HG03571 (cell line): ENCODE measurements around the gene MINAR1.

Source experiments
- ATAC-seq: cut with Tn5 transposase; IDR thresholded peaks from one replicate; pipeline ENCODE4 v1.9.1; 2021; ENCODE audit not compliant: unreplicated experiment

The MINAR1 gene

DNA sequence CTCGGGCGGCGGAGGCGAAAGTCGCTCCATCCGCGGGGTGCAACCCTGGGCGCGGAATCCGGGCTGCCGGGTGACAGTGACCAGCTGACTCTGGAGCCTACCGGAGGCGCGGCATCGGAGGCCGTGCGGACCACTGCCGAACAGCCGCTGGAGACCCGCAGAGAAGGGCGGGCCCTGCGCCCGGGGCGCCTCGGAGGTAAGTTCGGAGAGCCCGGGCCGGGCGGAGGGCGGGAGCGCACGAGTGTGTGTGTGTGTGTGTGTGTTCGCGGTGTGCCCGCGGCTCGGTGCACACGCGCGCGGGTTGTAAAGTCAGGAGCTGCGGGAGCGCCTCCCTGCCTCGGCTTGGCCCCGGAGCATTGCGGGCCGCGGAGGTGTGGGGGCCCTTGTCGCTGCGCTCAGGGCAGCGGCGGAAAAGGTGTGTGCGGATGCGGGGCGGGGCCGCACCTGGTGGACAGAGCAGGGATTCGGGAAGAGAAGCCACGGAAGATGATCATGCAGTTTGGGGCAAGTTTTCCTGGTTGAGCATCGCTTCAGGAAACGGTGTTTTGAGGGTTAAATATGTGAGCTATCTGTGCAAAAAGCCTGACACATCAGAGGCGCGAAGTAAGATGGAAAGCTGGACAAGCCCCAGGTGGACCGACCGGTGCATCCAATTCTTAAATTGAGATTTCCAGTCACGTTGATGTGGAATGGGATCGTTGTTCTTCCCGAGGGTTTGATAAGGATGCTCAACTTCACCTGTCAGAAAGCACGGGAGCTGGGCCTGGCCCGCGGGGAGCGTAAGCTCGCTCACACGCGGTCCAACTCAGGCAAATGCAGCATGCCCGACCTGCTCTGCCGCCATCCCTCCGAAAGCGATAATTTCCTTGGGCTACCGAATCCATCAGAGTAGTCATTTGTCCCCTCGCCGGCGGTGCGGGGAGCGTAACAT is 474 bp downstream of the MINAR1 start:
- no peak for ATAC-seq

DNA sequence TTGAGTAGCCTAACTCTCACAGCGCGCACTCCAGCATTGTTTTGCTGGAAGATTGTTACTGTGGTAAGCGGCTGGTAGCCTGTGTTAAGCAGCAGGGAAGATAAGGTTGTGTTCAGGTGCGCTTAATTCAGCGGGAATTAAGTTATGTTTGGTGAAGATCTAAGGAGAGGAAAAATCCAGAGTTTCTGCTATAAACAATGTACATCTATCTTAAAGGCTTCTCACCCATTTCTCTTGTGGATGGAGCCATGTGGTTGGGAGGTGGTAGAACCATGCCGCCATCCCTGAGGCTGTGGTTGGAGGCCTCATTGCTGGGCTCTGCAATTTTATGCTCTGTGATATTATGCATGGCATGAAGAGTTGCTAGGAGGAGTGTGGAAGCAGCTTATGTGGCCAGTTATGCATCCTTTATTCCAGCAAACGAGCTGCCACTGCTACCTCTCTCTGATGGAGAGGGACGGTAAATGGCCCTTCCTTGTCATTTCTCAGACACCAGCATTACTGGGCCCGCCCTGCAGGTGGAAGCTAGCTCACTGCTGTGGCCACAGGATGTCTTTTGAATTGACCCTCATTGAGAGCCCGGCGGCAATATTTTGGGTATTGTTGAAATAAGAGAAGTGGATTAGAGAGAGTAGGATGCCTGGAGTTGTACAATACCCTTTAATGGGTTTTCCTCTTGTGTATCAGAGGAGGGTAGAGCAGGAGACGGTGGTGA is 1.3 kb downstream of the MINAR1 start:
- no peak for ATAC-seq

DNA sequence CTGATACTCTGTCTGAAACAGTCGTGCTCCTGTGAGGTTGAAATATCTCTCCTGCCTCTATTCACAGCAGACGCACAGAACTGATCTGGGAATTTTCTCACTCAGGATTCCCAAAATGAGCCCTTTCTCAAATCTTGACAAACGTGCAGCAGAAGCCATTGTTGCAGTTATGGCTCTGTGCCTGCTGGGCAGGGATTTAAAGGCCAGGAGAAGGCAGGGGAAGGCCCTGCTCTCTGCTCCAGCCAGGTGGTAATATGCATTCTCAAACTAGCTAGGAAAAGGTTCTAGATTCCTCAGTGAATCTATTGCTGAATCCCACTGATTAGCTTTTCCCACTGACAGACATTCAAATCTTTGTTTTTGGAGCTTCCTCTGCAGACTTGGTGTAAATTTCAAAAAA is 2.2 kb downstream of the MINAR1 start:
- ATAC-seq = no peak

DNA sequence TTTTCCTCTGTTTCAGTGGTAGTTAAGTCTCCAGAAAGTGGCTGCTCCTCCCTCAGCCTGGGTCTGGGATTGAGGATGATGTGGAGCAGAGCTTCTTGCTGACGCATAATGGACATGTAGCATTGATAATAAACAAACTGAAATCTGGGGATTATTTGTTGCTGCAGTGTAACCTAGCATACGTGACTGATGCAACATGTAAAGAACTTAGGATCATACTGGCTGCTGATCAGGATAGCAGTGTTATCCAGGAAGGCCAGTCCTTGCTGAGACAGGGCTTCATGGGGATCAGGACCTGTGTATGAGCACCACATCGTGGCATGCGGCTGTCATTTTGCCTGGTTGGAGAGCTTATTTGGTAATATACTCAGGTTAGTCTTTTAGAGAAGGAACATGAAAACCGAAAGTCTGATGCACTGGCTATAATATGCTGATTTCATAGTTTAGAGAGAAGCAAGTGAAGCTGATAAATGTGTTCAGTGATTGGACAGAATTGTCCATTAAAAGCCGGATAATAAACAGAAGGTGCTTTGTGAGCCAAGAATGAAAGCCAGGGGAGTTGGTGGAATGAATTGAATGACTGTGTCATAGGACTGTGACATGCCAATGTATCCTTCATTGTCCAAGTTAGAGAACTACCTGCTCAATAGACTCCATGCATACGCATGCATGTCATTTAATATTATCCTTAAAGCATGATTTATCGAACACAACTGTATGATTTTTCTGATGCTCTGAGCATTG is 4.1 kb downstream of the MINAR1 start:
- no peak for ATAC-seq

DNA sequence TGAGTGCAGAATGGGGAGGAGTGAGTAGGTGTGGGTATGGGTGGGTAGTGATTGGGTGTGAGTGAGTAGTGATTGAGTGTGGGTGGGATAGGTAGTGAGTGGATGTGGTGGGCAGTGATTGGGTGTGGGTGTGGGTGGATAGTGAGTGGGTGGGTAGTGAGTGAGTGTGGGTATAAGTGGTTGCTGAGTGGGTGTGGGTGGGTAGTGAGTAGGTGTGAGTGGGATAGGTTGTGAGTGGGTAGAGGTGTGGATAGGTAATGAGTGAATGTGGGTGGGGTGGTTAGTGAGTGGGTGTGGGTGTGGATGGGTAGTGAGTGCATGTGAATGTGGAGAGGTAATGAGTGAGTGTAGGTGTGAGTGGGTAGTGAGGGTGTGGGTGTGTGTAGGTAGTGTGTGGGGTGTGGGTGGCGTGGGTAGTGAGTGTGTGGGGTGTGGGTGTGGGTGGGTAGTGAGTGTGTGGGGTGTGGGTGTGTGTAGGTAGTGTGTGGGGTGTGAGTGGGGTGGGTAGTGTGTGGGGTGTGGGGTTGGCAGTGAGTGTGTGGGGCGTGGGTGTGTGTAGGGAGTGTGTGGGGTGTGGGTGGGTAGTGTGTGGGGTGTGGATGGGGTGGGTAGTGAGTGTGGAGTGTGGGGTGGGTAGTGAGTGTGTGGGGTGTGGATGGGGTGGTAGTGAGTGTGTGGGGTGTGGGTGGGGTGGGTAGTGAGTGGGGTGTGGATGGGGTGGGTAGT is 5.3 kb downstream of the MINAR1 start:
- ATAC-seq = no peak

DNA sequence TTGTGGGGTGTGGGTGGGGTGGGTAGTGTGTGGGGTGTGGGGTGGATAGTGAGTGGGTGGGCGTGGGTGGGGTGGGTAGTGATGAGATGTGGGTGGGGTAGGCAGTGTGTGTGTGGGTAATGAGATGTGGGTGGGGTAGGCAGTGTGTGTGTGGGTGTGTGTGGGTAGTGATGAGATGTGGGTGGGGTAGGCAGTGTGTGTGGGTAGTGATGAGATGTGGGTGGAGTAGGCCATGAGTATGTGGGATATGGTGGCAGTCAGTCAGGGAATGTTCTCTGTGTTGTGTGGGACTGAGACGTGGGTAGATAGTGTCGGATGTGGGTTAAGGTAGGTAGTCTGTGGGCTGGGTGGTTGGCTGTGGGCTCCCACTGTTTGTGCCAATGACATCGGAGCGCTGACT is 7.1 kb downstream of the MINAR1 start:
- ATAC-seq = no peak

DNA sequence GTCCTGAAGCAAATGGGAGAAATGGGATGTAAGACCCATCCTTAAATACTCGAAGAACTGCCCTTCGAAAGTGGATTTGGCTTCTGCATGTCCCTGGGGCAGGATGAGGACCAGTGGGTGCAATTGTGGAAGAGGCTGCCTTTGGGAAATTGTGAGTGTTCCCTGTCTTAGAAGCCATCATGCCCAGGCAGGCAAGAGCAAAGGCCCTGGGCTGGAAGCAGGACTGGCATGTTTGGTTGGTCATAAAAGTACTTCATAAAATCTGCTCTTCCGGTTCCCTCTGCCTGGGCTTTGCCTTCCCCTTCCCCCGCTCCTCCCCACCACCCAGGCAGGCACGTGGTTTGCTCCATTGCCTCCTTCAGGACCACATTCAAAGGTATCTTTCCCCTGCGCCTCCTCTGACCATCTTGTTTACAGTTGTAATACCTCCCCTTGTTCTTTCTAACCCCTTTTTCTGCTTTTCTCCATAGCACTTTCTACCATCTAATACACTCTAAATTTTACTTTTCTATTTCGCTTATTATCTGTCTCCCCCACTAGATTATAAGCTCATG is 8.3 kb downstream of the MINAR1 start:
- no peak for ATAC-seq

DNA sequence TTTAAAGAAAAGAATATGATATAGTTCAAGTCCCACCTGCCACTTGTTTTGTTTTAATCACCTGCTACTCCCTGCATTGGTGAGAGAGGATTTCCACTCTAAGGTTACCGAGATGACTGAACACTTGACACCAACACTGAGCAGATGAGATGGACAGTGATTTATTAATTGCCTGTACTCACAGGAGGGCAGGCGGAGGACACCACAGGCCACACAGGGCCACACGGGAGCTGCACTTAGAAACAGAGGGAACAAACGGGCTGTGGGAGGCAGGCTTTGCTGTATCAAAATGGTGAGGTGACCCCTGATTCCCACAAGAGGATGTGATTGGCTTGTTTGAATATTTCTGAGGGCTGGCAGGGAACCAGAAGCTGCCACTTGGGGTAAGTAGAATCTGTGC is 10.8 kb downstream of the MINAR1 start:
- ATAC-seq = no peak

DNA sequence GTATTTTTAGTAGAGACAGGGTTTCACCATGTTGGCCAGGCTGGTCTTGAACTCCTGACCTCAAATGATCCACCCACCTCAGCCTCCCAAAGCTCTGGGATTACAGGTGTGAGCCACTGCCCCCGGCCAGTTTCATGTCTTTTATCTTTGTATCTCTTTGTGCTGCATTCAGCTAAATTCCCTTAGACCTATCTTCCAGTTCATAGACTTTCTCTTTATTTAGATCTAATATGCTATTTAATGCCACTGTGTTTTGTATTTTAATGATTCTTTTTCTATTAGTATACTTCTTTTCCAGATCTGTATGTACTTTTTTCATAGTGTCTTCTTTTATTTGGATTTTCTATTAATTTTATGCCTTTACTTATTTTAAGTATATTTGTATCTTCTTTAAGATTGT is 14.9 kb downstream of the MINAR1 start:
- ATAC-seq = no peak

DNA sequence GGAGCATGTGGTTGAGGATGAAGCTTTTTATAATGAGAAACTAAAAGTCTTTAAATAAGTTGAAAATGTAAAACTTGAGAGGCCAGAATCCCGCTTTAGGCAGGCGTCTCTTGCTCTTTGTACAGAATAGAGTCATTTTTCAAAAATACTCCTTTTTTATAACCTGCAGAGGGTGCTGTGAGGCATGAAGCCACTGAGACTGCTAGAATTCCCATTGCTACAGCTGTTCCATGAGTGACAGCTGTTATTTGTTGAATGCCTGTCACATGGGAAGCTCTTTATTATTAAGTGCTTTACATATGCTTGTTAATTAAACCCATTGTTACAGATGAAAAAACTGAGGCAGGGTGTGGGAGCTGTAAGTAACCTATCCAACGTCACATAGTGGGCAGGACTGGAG is 18.5 kb downstream of the MINAR1 start:
- ATAC-seq = no peak

DNA sequence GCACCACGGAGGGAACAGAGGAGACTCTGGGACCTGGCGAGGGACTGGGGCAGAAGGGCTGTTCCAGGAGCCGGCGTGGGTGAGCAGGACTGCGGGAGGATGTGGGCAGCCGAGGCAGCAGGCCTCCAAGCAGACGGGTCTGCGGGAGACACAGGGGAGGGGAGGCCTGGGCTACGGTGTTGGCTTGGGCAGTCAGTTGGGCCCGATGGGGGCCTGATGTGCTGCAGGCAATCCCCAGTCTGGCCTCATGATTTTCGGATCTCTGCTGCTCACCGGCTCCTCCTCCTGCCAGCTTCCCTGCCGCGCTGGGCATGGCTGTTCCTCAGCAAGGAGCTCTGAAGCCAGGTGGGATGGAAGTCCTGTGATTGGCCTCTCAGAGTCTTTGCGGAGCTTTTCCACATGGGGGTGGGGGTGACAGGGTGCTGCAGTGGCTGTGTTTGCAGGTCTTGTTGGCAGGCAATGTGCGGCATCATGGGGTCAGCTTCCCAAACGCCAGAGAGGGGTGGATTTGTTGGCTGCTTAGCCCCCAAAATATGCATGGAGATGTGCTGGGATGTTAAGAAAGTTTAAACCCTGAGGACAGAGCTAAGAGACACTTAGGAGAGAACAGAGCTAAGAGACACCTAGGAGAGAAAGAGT is 19.3 kb downstream of the MINAR1 start:
- no peak for ATAC-seq

DNA sequence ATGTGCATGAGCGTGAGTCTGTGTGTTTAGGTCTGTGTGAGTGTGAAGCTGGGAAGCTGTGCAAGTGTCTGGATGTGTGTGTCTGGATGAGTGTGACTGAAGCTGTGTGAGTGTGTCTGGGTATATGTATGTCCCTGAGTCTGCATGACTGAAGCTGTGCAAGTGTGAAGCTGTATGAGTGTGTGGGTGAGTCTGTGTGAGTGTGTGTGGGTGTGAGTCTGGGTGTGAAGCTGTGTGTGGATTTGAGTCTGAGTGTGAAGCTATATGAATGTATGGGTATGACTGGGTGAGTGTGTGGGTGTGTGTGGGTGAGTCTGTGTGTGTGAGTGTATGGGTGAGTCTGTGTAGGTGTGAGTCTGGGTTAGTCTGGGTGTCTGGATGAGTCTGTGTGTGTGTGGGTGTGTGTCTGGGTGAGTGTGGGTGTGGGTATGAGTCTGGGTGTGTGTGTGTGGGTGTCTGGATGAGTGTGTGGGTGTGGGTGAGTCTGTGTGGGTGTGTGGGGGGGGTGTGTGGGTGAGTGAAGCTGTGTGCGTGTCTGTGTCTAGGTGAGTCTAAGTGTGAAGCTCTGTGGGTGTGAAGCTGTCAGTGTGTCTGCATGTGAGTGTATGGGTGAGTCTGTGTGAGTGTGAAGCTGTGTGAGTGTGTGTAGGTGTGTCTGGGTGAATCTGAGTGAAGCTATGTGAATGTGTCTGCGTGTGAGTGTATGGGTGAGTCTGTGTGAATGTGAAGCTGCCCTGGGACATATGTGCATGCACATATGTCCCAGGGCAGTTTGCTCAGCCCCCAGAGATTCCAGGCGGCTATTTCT is 20.3 kb downstream of the MINAR1 start:
- no peak for ATAC-seq

DNA sequence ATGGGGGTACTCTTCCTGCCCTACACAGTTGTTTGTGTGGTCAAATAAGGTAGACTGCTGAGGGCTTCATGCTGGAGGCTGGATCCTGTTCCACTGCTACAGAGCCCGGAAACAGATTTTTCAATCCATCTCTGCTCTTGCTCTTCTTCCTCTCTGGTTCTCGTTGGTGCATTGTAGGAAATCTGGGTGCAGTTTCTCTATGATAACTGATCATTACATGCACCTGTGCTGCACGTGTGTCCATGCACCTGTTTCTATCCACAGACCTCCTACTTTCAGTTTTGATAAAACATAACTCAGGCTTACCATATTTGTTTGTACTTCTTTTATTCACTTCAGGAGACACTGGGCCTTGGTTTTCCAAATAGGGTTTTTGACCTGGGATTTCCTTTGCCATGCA is 21.3 kb downstream of the MINAR1 start:
- ATAC-seq = no peak

DNA sequence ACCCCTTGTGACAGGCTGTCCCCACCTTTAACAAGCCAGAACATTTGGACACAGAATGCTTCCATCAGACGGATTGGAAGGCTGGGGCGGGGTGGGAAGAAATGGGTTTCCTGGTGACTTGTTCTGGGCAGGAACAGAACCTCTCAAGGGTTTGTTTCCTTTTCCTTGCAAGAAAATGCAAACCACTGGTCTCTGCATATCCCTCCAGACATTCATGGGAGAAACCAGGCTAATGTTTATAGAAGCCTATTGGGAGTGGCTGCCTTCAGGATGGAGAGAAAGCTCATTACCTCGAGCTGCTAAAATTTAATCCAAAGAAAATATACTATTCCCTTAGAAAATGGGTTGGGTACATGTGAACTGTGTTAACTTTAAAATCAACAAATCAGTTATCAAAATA is 21.9 kb downstream of the MINAR1 start:
- no peak for ATAC-seq

DNA sequence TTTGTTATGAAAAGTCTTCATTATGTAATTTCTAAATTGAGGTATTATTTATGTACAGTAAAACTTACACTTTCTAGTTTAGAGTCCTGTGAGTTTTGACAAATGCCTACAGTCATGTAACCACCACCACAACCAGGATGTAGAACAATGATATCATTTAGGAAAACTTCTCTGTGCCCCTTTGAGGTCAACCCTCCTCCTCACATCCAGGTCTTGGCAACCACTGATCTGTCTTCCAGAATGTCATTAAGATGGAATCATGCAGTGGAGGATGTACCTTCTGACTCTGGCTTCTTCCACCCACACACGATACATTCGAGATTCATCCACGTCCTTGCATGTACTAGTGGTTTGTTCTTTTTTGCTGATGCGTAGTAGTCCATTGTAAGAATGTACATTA is 23.2 kb downstream of the MINAR1 start:
- no peak for ATAC-seq

DNA sequence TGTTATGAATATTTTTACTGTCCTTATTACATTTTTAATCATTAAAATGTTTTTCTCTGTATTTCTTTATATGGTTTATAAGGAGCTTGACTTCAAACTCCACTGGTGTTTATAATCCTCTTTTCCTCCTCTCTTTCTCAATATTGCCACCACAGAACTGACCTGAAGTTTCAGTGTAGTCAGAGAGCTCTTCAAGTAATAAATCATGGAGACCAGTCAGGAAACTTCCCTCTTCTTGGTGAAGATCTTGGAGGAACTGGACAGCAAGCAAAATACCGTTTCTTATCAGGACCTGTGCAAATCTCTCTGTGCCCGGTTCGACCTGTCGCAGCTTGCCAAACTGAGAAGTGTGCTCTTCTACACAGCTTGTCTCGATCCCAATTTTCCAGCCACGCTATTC is 23.8 kb downstream of the MINAR1 start:
- no peak for ATAC-seq

DNA sequence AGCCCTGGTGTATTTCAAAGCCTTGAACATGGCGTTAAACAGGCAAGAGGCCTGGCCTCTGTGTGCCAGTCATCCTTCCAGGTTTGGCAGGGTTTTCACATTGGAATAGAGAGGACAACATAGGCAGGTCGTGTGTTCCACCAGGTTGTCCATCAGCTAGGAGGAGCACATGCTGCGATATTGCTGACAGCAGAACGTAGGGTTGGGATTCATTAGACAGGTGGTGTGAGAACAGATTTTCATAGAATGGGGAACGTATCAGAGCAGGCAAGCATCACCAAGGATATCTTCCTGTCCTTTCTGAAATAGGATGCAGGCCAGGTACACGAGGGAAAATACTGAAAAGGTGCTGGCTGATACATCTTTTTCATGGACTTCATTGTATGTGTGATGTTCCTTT is 26.4 kb downstream of the MINAR1 start:
- no peak for ATAC-seq

DNA sequence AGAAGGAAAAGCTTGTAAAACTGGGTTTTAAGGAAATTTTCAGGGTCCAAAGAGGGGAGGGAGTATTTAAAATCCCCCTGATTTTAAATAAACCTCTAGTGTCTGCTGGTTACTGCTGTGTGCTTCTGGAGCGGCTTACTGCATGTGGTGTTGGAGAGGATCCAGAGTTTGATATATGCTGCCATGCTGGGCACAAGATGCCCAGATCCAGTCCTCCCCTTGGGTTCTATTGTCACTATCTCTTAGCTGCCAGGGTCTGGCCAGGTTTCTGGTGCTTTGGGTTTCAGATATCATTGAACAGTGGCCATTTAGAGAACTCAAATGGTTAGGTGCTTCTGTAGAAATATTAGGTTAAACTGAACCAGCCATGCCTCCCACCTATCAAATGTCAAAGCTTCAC is 27.5 kb downstream of the MINAR1 start:
- ATAC-seq = no peak

DNA sequence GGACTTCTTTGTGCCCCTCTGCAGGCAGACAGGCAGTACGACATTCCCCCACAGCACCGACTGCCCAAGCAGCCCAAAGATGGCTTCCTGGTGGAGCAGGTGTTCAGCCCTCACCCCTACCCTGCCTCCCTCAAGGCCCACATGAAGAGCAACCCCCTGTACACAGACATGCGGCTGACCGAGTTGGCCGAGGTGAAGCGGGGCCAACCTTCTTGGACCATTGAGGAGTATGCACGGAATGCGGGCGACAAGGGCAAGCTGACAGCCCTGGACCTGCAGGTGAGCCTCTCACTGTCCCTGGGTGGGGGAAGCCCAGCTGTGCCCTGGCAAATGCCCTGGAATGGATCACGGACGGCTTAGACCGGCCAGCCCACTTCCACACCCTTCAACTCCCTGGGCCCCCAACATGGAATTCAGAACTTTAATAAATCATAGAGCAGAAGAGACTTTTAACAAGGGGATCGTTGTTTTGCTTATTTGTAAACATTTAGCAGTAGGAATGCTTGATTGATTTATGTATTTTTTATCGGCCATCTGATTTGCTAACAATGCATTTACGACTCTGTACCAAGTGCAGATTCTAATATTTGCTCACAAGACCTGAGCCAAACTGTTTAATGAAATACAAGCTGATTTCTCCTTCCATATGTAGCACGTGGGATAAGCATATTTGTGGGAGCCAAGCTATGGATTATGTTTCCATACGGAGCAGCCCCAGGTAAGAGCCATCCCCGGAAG is 31.1 kb downstream of the MINAR1 start:
- ATAC-seq = no peak
